ENCODE measurements around the gene NEB. TPM values are rescaled to one million over a fixed set of nuclear protein-coding genes. Genes with fewer than 3 reads are reported as not detected.

The NEB gene
- total and polyA plus RNA-seq, 2 of the 4 experiments (the other 2 are of a cell fraction): under 0.01 TPM; not detected in 1

GRCh38 chr2:151614606-151615306, 119.5 kb downstream of the NEB start:
- WGBS, 2 experiments (ENCODE audit: extremely low coverage in 2 of 2, insufficient read length in 1 of 2): 60% methylated on average over 1 of the region's 3 CpGs; no CpG with 5 or more reads in 1 of the 2 experiments

More at GRCh38 chr2:151614606-151615306, 119.5 kb downstream of the NEB start:
- ChIA-PET POLR2A (ENCODE audit: unreplicated experiment) (no interaction called here), CTCF (no interaction called here)
- Histone ChIP-seq H2AK5ac (ENCODE audit: low read depth, low read length) (no peak overlapping the region), H2BK15ac (ENCODE audit: low read depth, low read length) (no peak overlapping the region), H3K79me1 (ENCODE audit: low read depth in 1 of 2, low read length in 2 of 2) (no peaks in the 10 kb centered on the region), H4K8ac (ENCODE audit: low read depth in 2 of 2, low read length in 2 of 2) (no peak overlapping the region), H3K36me3 (ENCODE audit: control insufficient read depth, insufficient read depth, low read length) (no peaks in the 10 kb centered on the region), H4K91ac (ENCODE audit: insufficient read depth, low read depth, low read length) (no peak overlapping the region), H3K27me3 (ENCODE audit: control insufficient read depth, insufficient read depth, low read length) (no peaks in the 10 kb centered on the region), H3K14ac (replicated peaks; ENCODE audit: low read depth, low read length) (no peak overlapping the region), H2AK9ac (replicated peaks; ENCODE audit: low read depth, low read length, poor library complexity) (no peak overlapping the region), H2BK5ac (ENCODE audit: low read depth, low read length, poor library complexity, severe bottlenecking) (no peak overlapping the region), H3K4me1 (ENCODE audit: control insufficient read depth, insufficient read depth, low read length) (no peaks in the 10 kb centered on the region), H3K9me3 (ENCODE audit: control insufficient read depth, insufficient read depth, low read length) (no peaks in the 10 kb centered on the region), H3K56ac (ENCODE audit: extremely low read depth, insufficient read depth, low read length) (no peak overlapping the region), H3K4me2 (ENCODE audit: low read depth, low read length) (no peak overlapping the region), H3K4ac (ENCODE audit: low read depth, low read length) (no peak overlapping the region), H3K27ac (ENCODE audit: insufficient read depth, low read length) (no peak overlapping the region), H2BK20ac (ENCODE audit: low read depth, low read length) (no peak overlapping the region), H3K4me3 (ENCODE audit: insufficient read depth, low read depth, low read length) (no peak overlapping the region), H4K20me1 (ENCODE audit: insufficient read depth, low read length) (no peaks in the 10 kb centered on the region), H3K23ac (ENCODE audit: low read depth, low read length) (no peak overlapping the region), H3K9ac (ENCODE audit: low read depth, low read length) (no peak overlapping the region), H2BK120ac (ENCODE audit: low read depth, low read length) (no peak overlapping the region), H3K9me1 (ENCODE audit: insufficient read depth, low read length) (peaks cover 3% of the 10 kb centered on the region; the same call in 1 of the 2 replicates), H2AFZ (replicated peaks; ENCODE audit: low read length, poor library complexity) (no peak overlapping the region), H4K5ac (ENCODE audit: low read depth, low read length) (no peak overlapping the region), H3K18ac (ENCODE audit: low read depth, low read length) (no peak overlapping the region)
- ATAC-seq (ENCODE audit: low read depth): no peak
- dilution Hi-C loops (cut with HindIII; ENCODE audit: low sequenced_read_pairs, unreplicated experiment): no loop called here
- intact Hi-C loops (cut with micrococcal nuclease): no loop called here
- in situ Hi-C loops (cut with MboI; ENCODE audit: low sequenced_read_pairs): no loop called here
- BruUV-seq (replicated peaks): no TSS peak
- TF ChIP-seq POLR2A (IDR thresholded peaks at IDR 0.05; ENCODE audit: low read depth, low read length): no peak
- TF ChIP-seq SMC3 (IDR thresholded peaks at IDR 0.05; ENCODE audit: low read depth, low read length): no peak
- no peak for TF ChIP-seq CTCF (conservative IDR thresholded peaks at IDR 0.05; ENCODE audit: low read depth, low read length)
- TF ChIP-seq BHLHE40 (IDR thresholded peaks at IDR 0.05; ENCODE audit: low read depth, low read length): no peak
- TF ChIP-seq ELK1 (IDR thresholded peaks at IDR 0.05; ENCODE audit: borderline replicate concordance, low read depth, low read length): no peak
- no peak for TF ChIP-seq RAD21 (IDR thresholded peaks at IDR 0.05; ENCODE audit: low read length)
- no peak for TF ChIP-seq NFE2L2 (IDR thresholded peaks at IDR 0.05; ENCODE audit: low read depth, low read length)
- TF ChIP-seq CEBPB (IDR thresholded peaks at IDR 0.05; ENCODE audit: low read depth, low read length): no peak
- TF ChIP-seq MAFK (IDR thresholded peaks at IDR 0.05; ENCODE audit: low read depth, low read length): no peak
- TF ChIP-seq MAZ (IDR thresholded peaks at IDR 0.05; ENCODE audit: borderline replicate concordance, low read depth, low read length): no peak
- TF ChIP-seq USF2 (IDR thresholded peaks at IDR 0.05; ENCODE audit: low read depth, low read length): no peak
- no peak for DNase-seq

Measured in IMR-90 (cell line).